Vagina (tissue), 2 donors: Measurements from ENCODE around the gene CRTAC1.
"Not testable (repeated sequence)": the region's sequence is repeated elsewhere in the genome, so short reads cannot be mapped to it uniquely, and the experiment has no call there.

Source experiments
- CTCF ChIP-seq, 3 experiments: fragments of 450-650 bp in 2 of 3; fragments of 200-600 bp in 1 of 3; sonication (generic) in 1 of 3; IDR thresholded peaks; one replicate each; pipeline ENCODE4 v1.5.1; 2017 to 2019; ENCODE audit warnings: antibody characterized with exemption in 3 of 3, mild to moderate bottlenecking in 2 of 3, moderate library complexity in 2 of 3
- POLR2A ChIP-seq, 2 donors: fragments of 450-650 bp; IDR thresholded peaks; one replicate each; pipeline ENCODE4 v1.6.1; 2017; ENCODE audit warnings: antibody characterized with exemption in 2 of 2, mild to moderate bottlenecking in 2 of 2, moderate library complexity in 2 of 2
- POLR2AphosphoS5 ChIP-seq, 2 donors: sonication (generic); formaldehyde crosslinking; IDR thresholded peaks; one replicate each; pipeline ENCODE4 v1.9.0; 2017; ENCODE audit warnings: antibody characterized with exemption in 2 of 2, mild to moderate bottlenecking in 2 of 2, low read depth in 1 of 2; ENCODE audit not compliant: insufficient read depth in 1 of 2

GRCh38 chr10:97841166-97841565, 189.3 kb downstream of the CRTAC1 start:
- TF ChIP-seq CTCF (IDR thresholded peaks at IDR 0.05); POLR2AphosphoS5 (IDR thresholded peaks at IDR 0.05; ENCODE audit: insufficient read depth in 1 of 2, low read depth in 1 of 2); POLR2A (IDR thresholded peaks at IDR 0.05): not testable (repeated sequence)
